ENCODE data around the gene ZNF878. TPM values are rescaled to one million over a fixed set of nuclear protein-coding genes. Genes with fewer than 3 reads are reported as not detected.

Gene ZNF878
- total and polyA plus RNA-seq, 2 of the 13 experiments (the other 11 are each of a cell fraction or from before 2014, with no cell fraction given): 0.46 to 5.2 TPM

GRCh38 chr19:12064590-12065538 lies 12.1 kb upstream of the ZNF878 start, which contains the start of gene ZNF844 (continued):
- TF ChIP-seq DRAP1 (CRISPR knock-in tag; IDR thresholded peaks at IDR 0.05) (peak; percentile 93), KDM6A (CRISPR knock-in tag; IDR thresholded peaks at IDR 0.05; ENCODE audit: low read depth) (no peak), SP4 (CRISPR knock-in tag; IDR thresholded peaks at IDR 0.05) (peak; percentile 71; the same call in 1 of the 2 replicates), ZMAT3 (CRISPR knock-in tag; conservative IDR thresholded peaks at IDR 0.05) (no peak), CEBPG (CRISPR knock-in tag; IDR thresholded peaks at IDR 0.05) (no peak), NFYB (CRISPR knock-in tag; IDR thresholded peaks at IDR 0.05) (peak; percentile 82), PHB2 (IDR thresholded peaks at IDR 0.05; ENCODE audit: partially characterized antibody) (no peak), ZNF160 (CRISPR knock-in tag; IDR thresholded peaks at IDR 0.05) (no peak), ZNF382 (CRISPR knock-in tag; IDR thresholded peaks at IDR 0.05; ENCODE audit: borderline replicate concordance) (no peak), NR1H2 (CRISPR knock-in tag; IDR thresholded peaks at IDR 0.05; ENCODE audit: borderline replicate concordance, low read depth) (no peak), ZBTB20 (CRISPR knock-in tag; IDR thresholded peaks at IDR 0.05; ENCODE audit: borderline replicate concordance, low read depth) (peak; percentile 42; the same call in 1 of the 2 replicates), TGIF2 (CRISPR knock-in tag; IDR thresholded peaks at IDR 0.05) (no peak), EED (CRISPR knock-in tag; IDR thresholded peaks at IDR 0.05) (no peak), MEIS1 (CRISPR knock-in tag; IDR thresholded peaks at IDR 0.05; ENCODE audit: borderline replicate concordance) (peak; percentile 85; the same call in 1 of the 2 replicates), ZHX2 (IDR thresholded peaks at IDR 0.05; ENCODE audit: low read depth) (no peak), ZHX2 (CRISPR knock-in tag; IDR thresholded peaks at IDR 0.05; ENCODE audit: borderline replicate concordance) (no peak), MED8 (CRISPR knock-in tag; IDR thresholded peaks at IDR 0.05; ENCODE audit: insufficient replicate concordance) (no peak), RAD51 (IDR thresholded peaks at IDR 0.05; ENCODE audit: borderline replicate concordance) (no peak), ZNF687 (CRISPR knock-in tag; IDR thresholded peaks at IDR 0.05) (peak; percentile 60)
